H1 (cell line): ENCODE results near the gene NRP2. TPM values are rescaled to one million over a fixed set of nuclear protein-coding genes. Genes with fewer than 3 reads are reported as not detected.

ENCODE experiments used
- RAD21 ChIP-seq, 2 experiments: IDR thresholded peaks in 1 of 2; conservative IDR thresholded peaks in 1 of 2; 2 replicates each; pipeline ENCODE4 v1.6.1; 2011; ENCODE audit warnings: low read depth in 2 of 2, low read length in 2 of 2, improper control_type of control experiment in 1 of 2, inconsistent platforms in 1 of 2, mild to moderate bottlenecking in 1 of 2, moderate library complexity in 1 of 2
- polyA plus RNA-seq, 7 experiments: library from polyadenylated mRNA; depleted of rRNA in 3 of 7; stranded (reverse) in 5 of 7; unstranded in 2 of 7; fragments of >200 nt in 5 of 7; fragments of 200-250 nt in 2 of 7; gene quantifications; 1 replicate in 5 of 7; 2 replicates in 1 of 7; 4 replicates in 1 of 7; pipeline versions ENCODE4 v1.2.1 to v1.2.3, GENCODE V29; 2011 to 2013; ENCODE audit warnings: missing spikeins in 2 of 7, mixed read lengths in 2 of 7
- total RNA-seq: library from RNA; stranded (reverse); fragmentation: NEBNext Ultra II Directional; extraction: Animal tissue kit (Norgen Biotek cat#: 25700); gene quantifications from 2 replicates; pipeline ENCODE4 v1.2.1, GENCODE V29; 2021

NRP2 gene
- total and polyA plus RNA-seq, 2 of the 8 experiments (the other 6 are each of a cell fraction or from before 2014, with no cell fraction given), result 32.0 to 37.8 TPM

GRCh38 chr2:205675861-205676516, 6.3 kb upstream of the NRP2 start (continued):
- TF ChIP-seq RAD21 (IDR thresholded peaks at IDR 0.05 in 1 of 2, conservative IDR thresholded peaks at IDR 0.05 in 1 of 2; ENCODE audit: low read depth in 2 of 2, low read length in 2 of 2), result peak; percentile 93 to 95
